Measurements from ENCODE around the gene LRRC59.

GRCh38 chr17:50443505-50443974 is 46.2 kb upstream of the LRRC59 start:
- TF ChIP-seq POLR2AphosphoS5 (IDR thresholded peaks at IDR 0.05) (no peak), EP300 (IDR thresholded peaks at IDR 0.05) (no peak)

All from sigmoid colon (tissue), 4 donors.